Activated gamma-delta T cell treated with anti-CD3 and anti-CD28 coated beads, Interleukin-2, amount 50 U/mL, for 16 hours (primary cell): ENCODE data around the gene C1orf94.

Experiments used
- DNase-seq: peaks from one replicate; pipeline ENCODE4 v3.0.0-alpha.2; 2020; ENCODE audit warnings: low read depth

Gene C1orf94

GRCh38 chr1:34176830-34177603, at the start of gene C1orf94:
Gene C1orf94, plus strand, starts transcription at chr1:34176907. Its CDS starts 883 bp downstream, at chr1:34177790.
- no peak for DNase-seq

GRCh38 chr1:34127006-34128000, 49.4 kb upstream of the C1orf94 start:
- DNase-seq: no peak

GRCh38 chr1:34128186-34128889, 48.4 kb upstream of the C1orf94 start:
- no peak for DNase-seq

- no peak for DNase-seq
Observed at GRCh38 chr1:34129630-34130029, 47.1 kb upstream of the C1orf94 start.

- DNase-seq: no peak
Observed at GRCh38 chr1:34130306-34130705, 46.4 kb upstream of the C1orf94 start.

- DNase-seq: no peak
Observed at GRCh38 chr1:34131396-34132160, 45.1 kb upstream of the C1orf94 start.

- no peak for DNase-seq
Observed at GRCh38 chr1:34132161-34132420, 44.6 kb upstream of the C1orf94 start.

- DNase-seq: no peak
Observed at GRCh38 chr1:34137411-34137810, 39.3 kb upstream of the C1orf94 start.

GRCh38 chr1:34140011-34140676, 36.6 kb upstream of the C1orf94 start:
- DNase-seq: no peak

- no peak for DNase-seq
Observed at GRCh38 chr1:34143975-34144374, 32.7 kb upstream of the C1orf94 start.

- no peak for DNase-seq
Observed at GRCh38 chr1:34144766-34145165, 31.9 kb upstream of the C1orf94 start.

- DNase-seq: no peak
Observed at GRCh38 chr1:34147301-34147700, 29.4 kb upstream of the C1orf94 start.

- DNase-seq: no peak
Observed at GRCh38 chr1:34149501-34149900, 27.2 kb upstream of the C1orf94 start.

GRCh38 chr1:34153246-34153645, 23.5 kb upstream of the C1orf94 start:
- DNase-seq: no peak

- no peak for DNase-seq
Observed at GRCh38 chr1:34155860-34156259, 20.8 kb upstream of the C1orf94 start.

GRCh38 chr1:34156739-34157138, 20.0 kb upstream of the C1orf94 start:
- DNase-seq: no peak

- no peak for DNase-seq
Observed at GRCh38 chr1:34162852-34163766, 13.6 kb upstream of the C1orf94 start.

GRCh38 chr1:34163792-34164731, 12.6 kb upstream of the C1orf94 start:
- DNase-seq: no peak

- DNase-seq: no peak
Observed at GRCh38 chr1:34164771-34165391, 11.8 kb upstream of the C1orf94 start, which contains the start of gene CSMD2. Gene CSMD2, minus strand, starts transcription at chr1:34165230. Its CDS starts 133 bp downstream, at chr1:34165097.
